Measurements from ENCODE around the gene ADGRF5. TPM values are rescaled to one million over a fixed set of nuclear protein-coding genes. Genes with fewer than 3 reads are reported as not detected.

Gene ADGRF5
- total RNA-seq, 1 donor from 2014 or later: 0.37 TPM

DNA sequence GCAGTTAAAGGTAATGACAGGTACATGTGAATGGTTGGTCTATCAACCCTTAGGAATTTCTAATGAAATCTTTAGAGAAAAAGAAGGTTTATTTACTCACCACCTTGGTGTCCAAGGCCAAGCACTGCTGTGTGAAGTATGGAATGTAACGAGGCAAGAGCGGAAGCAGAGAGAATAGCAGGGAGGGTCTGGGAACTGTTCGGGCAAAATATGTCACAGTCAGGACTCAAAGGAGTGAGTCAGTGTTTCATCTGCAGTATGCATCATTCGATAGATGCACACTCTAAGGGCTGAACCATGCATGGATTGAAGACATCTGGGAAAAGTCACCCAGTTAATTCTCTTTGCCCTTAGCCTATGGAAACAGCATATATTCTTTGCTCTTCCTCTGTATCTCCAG is 33.2 kb downstream of the ADGRF5 start:
- H3K4me3 Mint-ChIP-seq (ENCODE audit: unreplicated experiment): no peak overlapping the region
- no peak overlapping the region for H3K27ac Mint-ChIP-seq (ENCODE audit: unreplicated experiment)
- TF ChIP-seq, protein P1, sequence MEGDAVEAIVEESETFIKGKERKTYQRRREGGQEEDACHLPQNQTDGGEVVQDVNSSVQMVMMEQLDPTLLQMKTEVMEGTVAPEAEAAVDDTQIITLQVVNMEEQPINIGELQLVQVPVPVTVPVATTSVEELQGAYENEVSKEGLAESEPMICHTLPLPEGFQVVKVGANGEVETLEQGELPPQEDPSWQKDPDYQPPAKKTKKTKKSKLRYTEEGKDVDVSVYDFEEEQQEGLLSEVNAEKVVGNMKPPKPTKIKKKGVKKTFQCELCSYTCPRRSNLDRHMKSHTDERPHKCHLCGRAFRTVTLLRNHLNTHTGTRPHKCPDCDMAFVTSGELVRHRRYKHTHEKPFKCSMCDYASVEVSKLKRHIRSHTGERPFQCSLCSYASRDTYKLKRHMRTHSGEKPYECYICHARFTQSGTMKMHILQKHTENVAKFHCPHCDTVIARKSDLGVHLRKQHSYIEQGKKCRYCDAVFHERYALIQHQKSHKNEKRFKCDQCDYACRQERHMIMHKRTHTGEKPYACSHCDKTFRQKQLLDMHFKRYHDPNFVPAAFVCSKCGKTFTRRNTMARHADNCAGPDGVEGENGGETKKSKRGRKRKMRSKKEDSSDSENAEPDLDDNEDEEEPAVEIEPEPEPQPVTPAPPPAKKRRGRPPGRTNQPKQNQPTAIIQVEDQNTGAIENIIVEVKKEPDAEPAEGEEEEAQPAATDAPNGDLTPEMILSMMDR (IDR thresholded peaks at IDR 0.05; ENCODE audit: partially characterized antibody, unreplicated experiment): no peak
- H3K9me3 Mint-ChIP-seq (ENCODE audit: unreplicated experiment): no peaks in the 10 kb centered on the region
- no peaks in the 10 kb centered on the region for H3K27me3 Mint-ChIP-seq (ENCODE audit: unreplicated experiment)
- H3K36me3 Mint-ChIP-seq (ENCODE audit: unreplicated experiment): no peaks in the 10 kb centered on the region
- DNase-seq: no peak
- H3K4me1 Mint-ChIP-seq (ENCODE audit: low read depth, unreplicated experiment): peaks cover 1% of the 10 kb centered on the region

DNA sequence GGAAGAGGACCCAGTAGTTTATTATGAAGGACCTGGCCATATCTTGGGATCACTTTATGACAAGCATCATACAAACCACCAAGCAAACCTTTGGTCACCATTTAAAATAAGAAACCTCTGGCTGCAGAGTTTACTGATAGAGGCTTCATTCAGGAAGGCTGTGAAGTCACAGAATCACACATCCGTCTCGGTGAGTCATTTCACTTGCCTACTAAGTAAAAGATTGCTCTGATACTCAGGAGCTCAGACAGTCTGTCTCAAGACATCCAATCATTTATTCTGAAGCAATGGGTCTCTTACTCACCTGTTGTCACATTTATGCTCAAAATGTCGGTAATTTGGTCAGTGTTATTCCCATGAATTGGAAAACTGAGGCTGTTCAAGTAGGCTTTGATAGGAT is 33.7 kb downstream of the ADGRF5 start:
- TF ChIP-seq, protein P1 (IDR thresholded peaks at IDR 0.05; ENCODE audit: partially characterized antibody, unreplicated experiment): no peak
- no peak overlapping the region for H3K4me3 Mint-ChIP-seq (ENCODE audit: unreplicated experiment)

DNA sequence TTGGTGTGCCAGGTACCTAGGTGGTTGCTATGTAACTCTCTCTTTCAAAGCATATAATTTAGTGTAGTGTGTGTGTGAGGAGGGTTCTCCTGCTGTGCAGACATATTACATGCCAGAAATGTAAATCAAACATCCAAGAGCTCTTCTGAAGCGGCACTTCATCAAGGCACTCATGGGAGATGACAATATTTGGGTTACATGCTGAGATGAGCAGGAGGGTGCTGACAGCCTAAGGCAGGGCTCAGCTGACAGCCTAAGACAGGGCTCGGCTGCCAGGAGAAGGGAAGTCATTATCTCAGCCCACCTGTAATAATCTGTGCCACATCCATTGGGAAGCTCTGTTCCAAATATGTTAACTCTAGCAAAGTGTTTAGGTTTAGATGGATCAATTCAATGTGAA is 39.1 kb downstream of the ADGRF5 start:
- Mint-ChIP-seq H3K36me3 (ENCODE audit: unreplicated experiment) (no peaks in the 10 kb centered on the region), H3K27ac (ENCODE audit: unreplicated experiment) (no peak overlapping the region), H3K9me3 (ENCODE audit: unreplicated experiment) (no peaks in the 10 kb centered on the region), H3K4me1 (ENCODE audit: low read depth, unreplicated experiment) (no peaks in the 10 kb centered on the region), H3K4me3 (ENCODE audit: unreplicated experiment) (no peak overlapping the region), H3K27me3 (ENCODE audit: unreplicated experiment) (no peaks in the 10 kb centered on the region)
- no peak for DNase-seq
- TF ChIP-seq, protein P1 (IDR thresholded peaks at IDR 0.05; ENCODE audit: partially characterized antibody, unreplicated experiment): no peak

More for the DNA sequence above, 33.7 kb downstream of the ADGRF5 start:
- H3K27me3 Mint-ChIP-seq (ENCODE audit: unreplicated experiment): no peaks in the 10 kb centered on the region
- no peak for DNase-seq
- H3K4me1 Mint-ChIP-seq (ENCODE audit: low read depth, unreplicated experiment): peaks cover 1% of the 10 kb centered on the region
- no peak overlapping the region for H3K27ac Mint-ChIP-seq (ENCODE audit: unreplicated experiment)
- no peaks in the 10 kb centered on the region for H3K36me3 Mint-ChIP-seq (ENCODE audit: unreplicated experiment)
- no peaks in the 10 kb centered on the region for H3K9me3 Mint-ChIP-seq (ENCODE audit: unreplicated experiment)

DNA sequence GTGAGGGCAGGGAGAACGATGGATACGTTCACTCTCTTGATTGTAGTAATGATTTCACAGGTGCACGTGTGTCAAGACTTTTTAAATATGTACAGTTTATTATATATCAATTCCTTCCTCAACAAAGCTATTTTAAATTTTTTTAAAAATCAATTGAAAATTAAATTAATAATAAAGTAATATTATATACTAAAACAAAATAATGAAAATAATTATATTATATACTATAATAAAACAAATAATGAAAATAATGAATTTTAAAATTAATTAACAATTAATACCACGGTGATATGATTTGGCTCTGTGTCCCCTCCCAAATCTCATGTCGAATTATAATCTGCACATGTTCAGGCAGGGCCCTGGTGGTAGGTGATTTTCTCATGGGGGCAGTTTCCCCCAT is 42.7 kb downstream of the ADGRF5 start:
- Mint-ChIP-seq H3K4me1 (ENCODE audit: low read depth, unreplicated experiment) (no peaks in the 10 kb centered on the region), H3K36me3 (ENCODE audit: unreplicated experiment) (no peaks in the 10 kb centered on the region), H3K27me3 (ENCODE audit: unreplicated experiment) (no peaks in the 10 kb centered on the region), H3K27ac (ENCODE audit: unreplicated experiment) (no peak overlapping the region), H3K4me3 (ENCODE audit: unreplicated experiment) (no peak overlapping the region), H3K9me3 (ENCODE audit: unreplicated experiment) (no peaks in the 10 kb centered on the region)
- TF ChIP-seq, protein P1 (IDR thresholded peaks at IDR 0.05; ENCODE audit: partially characterized antibody, unreplicated experiment): no peak
- DNase-seq: no peak

DNA sequence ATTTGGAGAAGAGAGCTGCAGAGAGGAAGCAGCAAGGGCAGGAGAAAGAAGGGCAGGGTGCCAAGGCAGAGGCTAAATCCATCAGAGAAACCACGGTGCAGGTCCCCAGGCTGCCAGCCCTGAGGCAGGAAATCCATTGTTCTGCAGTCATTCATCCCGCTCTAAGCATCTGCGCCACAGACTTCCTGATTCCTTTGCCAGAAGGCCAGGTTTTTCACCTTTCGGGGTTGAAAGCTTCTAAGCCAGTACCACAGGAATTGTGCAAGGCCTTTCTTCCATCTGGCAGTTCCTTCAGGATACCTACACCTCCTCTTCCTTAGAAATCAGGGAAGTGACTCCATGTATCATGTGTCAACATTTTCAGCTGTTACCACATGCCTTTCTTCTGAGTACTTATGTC is 45.6 kb downstream of the ADGRF5 start:
- H3K36me3 Mint-ChIP-seq (ENCODE audit: unreplicated experiment): no peaks in the 10 kb centered on the region
- H3K27me3 Mint-ChIP-seq (ENCODE audit: unreplicated experiment): no peaks in the 10 kb centered on the region
- H3K9me3 Mint-ChIP-seq (ENCODE audit: unreplicated experiment): no peaks in the 10 kb centered on the region
- no peaks in the 10 kb centered on the region for H3K4me1 Mint-ChIP-seq (ENCODE audit: low read depth, unreplicated experiment)
- H3K27ac Mint-ChIP-seq (ENCODE audit: unreplicated experiment): no peak overlapping the region
- no peak overlapping the region for H3K4me3 Mint-ChIP-seq (ENCODE audit: unreplicated experiment)
- DNase-seq: no peak
- TF ChIP-seq, protein P1 (IDR thresholded peaks at IDR 0.05; ENCODE audit: partially characterized antibody, unreplicated experiment): no peak

Measured in glutamatergic neuron (in vitro differentiated cells).